GM12892 (cell line): Measurements from ENCODE around the gene STOML2.

ENCODE experiments used
- POLR2A ChIP-seq: IDR thresholded peaks from 2 replicates; pipeline ENCODE4 v1.6.1; 2011; ENCODE audit warnings: low read depth, low read length, control low read depth
- POLR2AphosphoS5 ChIP-seq: IDR thresholded peaks from 2 replicates; pipeline ENCODE4 v1.6.1; 2011; ENCODE audit warnings: low read depth, low read length, control low read depth

- TF ChIP-seq POLR2A (no peak), POLR2AphosphoS5 (no peak)
Measured at GRCh38 chr9:35070823-35071813, 31.8 kb downstream of the STOML2 start.
